ENCODE results near the gene RDH16. TPM values are rescaled to one million over a fixed set of nuclear protein-coding genes. Genes with fewer than 3 reads are reported as not detected.

Gene RDH16
- total RNA-seq, 1 donor from 2014 or later: 1.6 TPM

GRCh38 chr12:56995930-56996496 is 38.6 kb upstream of the RDH16 start:
- TF ChIP-seq, protein P1, sequence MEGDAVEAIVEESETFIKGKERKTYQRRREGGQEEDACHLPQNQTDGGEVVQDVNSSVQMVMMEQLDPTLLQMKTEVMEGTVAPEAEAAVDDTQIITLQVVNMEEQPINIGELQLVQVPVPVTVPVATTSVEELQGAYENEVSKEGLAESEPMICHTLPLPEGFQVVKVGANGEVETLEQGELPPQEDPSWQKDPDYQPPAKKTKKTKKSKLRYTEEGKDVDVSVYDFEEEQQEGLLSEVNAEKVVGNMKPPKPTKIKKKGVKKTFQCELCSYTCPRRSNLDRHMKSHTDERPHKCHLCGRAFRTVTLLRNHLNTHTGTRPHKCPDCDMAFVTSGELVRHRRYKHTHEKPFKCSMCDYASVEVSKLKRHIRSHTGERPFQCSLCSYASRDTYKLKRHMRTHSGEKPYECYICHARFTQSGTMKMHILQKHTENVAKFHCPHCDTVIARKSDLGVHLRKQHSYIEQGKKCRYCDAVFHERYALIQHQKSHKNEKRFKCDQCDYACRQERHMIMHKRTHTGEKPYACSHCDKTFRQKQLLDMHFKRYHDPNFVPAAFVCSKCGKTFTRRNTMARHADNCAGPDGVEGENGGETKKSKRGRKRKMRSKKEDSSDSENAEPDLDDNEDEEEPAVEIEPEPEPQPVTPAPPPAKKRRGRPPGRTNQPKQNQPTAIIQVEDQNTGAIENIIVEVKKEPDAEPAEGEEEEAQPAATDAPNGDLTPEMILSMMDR (IDR thresholded peaks at IDR 0.05; ENCODE audit: insufficient read depth, low read length, severe bottlenecking): no peak
- Histone ChIP-seq H3K36me3 (ENCODE audit: control insufficient read depth, insufficient read depth, low read length) (no peaks in the 10 kb centered on the region), H3K27me3 (ENCODE audit: control insufficient read depth, insufficient read depth, low read length) (no peaks in the 10 kb centered on the region), H3K4me3 (ENCODE audit: low read depth, low read length) (no peak overlapping the region)
- FAIRE-seq (no peak), DNase-seq (ENCODE audit: low read depth) (no peak)

DNA sequence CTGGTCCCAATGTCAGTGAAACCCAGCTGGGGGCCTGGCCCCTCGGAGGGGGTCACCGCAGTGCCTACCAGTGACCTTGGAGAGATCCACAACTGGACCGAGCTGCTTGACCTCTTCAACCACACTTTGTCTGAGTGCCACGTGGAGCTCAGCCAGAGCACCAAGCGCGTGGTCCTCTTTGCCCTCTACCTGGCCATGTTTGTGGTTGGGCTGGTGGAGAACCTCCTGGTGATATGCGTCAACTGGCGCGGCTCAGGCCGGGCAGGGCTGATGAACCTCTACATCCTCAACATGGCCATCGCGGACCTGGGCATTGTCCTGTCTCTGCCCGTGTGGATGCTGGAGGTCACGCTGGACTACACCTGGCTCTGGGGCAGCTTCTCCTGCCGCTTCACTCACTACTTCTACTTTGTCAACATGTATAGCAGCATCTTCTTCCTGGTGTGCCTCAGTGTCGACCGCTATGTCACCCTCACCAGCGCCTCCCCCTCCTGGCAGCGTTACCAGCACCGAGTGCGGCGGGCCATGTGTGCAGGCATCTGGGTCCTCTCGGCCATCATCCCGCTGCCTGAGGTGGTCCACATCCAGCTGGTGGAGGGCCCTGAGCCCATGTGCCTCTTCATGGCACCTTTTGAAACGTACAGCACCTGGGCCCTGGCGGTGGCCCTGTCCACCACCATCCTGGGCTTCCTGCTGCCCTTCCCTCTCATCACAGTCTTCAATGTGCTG is 38.0 kb upstream of the RDH16 start:
- Histone ChIP-seq H3K36me3 (ENCODE audit: control insufficient read depth, insufficient read depth, low read length) (no peaks in the 10 kb centered on the region), H3K27me3 (ENCODE audit: control insufficient read depth, insufficient read depth, low read length) (no peaks in the 10 kb centered on the region), H3K4me3 (ENCODE audit: low read depth, low read length) (no peak overlapping the region)
- TF ChIP-seq, protein P1 (IDR thresholded peaks at IDR 0.05; ENCODE audit: insufficient read depth, low read length, severe bottlenecking): no peak
- FAIRE-seq (no peak), DNase-seq (ENCODE audit: low read depth) (no peak)

- Histone ChIP-seq H3K27me3 (ENCODE audit: control insufficient read depth, insufficient read depth, low read length) (no peaks in the 10 kb centered on the region), H3K36me3 (ENCODE audit: control insufficient read depth, insufficient read depth, low read length) (no peaks in the 10 kb centered on the region), H3K4me3 (ENCODE audit: low read depth, low read length) (no peak overlapping the region)
- TF ChIP-seq, protein P1 (IDR thresholded peaks at IDR 0.05; ENCODE audit: insufficient read depth, low read length, severe bottlenecking): no peak
- DNase-seq (ENCODE audit: low read depth) (no peak), FAIRE-seq (no peak)
Measured at GRCh38 chr12:56994231-56994746, 36.9 kb upstream of the RDH16 start.

- Histone ChIP-seq H3K27me3 (ENCODE audit: control insufficient read depth, insufficient read depth, low read length) (no peaks in the 10 kb centered on the region), H3K4me3 (ENCODE audit: low read depth, low read length) (no peak overlapping the region), H3K36me3 (ENCODE audit: control insufficient read depth, insufficient read depth, low read length) (no peaks in the 10 kb centered on the region)
- TF ChIP-seq, protein P1 (IDR thresholded peaks at IDR 0.05; ENCODE audit: insufficient read depth, low read length, severe bottlenecking): no peak
- DNase-seq (ENCODE audit: low read depth) (no peak), FAIRE-seq (no peak)
Measured at GRCh38 chr12:56993346-56993745, 35.9 kb upstream of the RDH16 start.

- no peak for DNase-seq (ENCODE audit: low read depth)
- Histone ChIP-seq H3K27me3 (ENCODE audit: control insufficient read depth, insufficient read depth, low read length) (no peaks in the 10 kb centered on the region), H3K4me3 (ENCODE audit: low read depth, low read length) (no peak overlapping the region), H3K36me3 (ENCODE audit: control insufficient read depth, insufficient read depth, low read length) (no peaks in the 10 kb centered on the region)
- TF ChIP-seq, protein P1 (IDR thresholded peaks at IDR 0.05; ENCODE audit: insufficient read depth, low read length, severe bottlenecking): no peak
- no peak for FAIRE-seq
Measured at GRCh38 chr12:56991319-56992246, 34.2 kb upstream of the RDH16 start.
